Measurements from ENCODE around the gene PSME1. TPM values are rescaled to one million over a fixed set of nuclear protein-coding genes. Genes with fewer than 3 reads are reported as not detected.
A peak's percentile ranks its signal among the peaks of the same experiment; 100 is the strongest.

Gene PSME1
- polyA plus RNA-seq, 1 donor (not counting 4 experiments of a cell fraction or from before 2014, with no cell fraction given): 75.1 TPM

DNA sequence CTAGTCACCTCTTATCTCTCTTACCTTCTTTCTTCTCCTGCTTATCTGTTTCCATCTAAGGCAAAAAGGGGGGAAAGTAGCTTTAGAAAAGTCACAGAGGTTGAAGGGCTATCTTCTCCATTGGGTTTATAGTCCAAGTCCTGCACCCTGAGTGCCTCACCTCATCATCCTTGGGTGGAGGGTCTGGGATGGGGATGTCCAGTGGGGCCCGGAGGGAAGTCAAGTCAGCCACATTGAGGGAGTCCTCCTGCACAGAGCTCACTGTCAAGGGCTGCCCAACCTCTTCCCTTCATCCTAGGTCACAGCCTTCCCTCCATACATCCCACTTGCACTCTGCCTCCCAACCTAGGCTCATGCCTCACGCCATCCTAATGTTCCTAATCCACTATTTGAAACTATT, 9.2 kb downstream of the PSME1 start:
- Histone ChIP-seq H3K9ac (ENCODE audit: control insufficient read depth, extremely low read depth, insufficient read depth, low read length) (peak overlapping the region; percentile 88), H3K27me3 (ENCODE audit: control insufficient read depth, extremely low read depth, insufficient read depth, low read length) (no peaks in the 10 kb centered on the region), H3K4me2 (ENCODE audit: control insufficient read depth, extremely low read depth, insufficient read depth, low read depth, low read length) (peak overlapping the region; percentile 93), H4K20me1 (ENCODE audit: control insufficient read depth, extremely low read depth, insufficient read depth, low read length) (no peaks in the 10 kb centered on the region), H3K79me2 (ENCODE audit: control insufficient read depth, insufficient read depth, low read length) (peaks cover 59% of the 10 kb centered on the region), H3K36me3 (ENCODE audit: control insufficient read depth in 2 of 2, extremely low read depth in 1 of 2, insufficient read depth in 2 of 2, low read length in 2 of 2) (peaks cover 17 to 29% of the 10 kb centered on the region in 2 experiments), H3K9me3 (ENCODE audit: control insufficient read depth, low read depth, low read length) (no peaks in the 10 kb centered on the region), H3K9me1 (ENCODE audit: control insufficient read depth, extremely low read depth, insufficient read depth, low read length) (peaks cover 2% of the 10 kb centered on the region), H3K4me3 (ENCODE audit: control insufficient read depth in 2 of 3, extremely low read depth in 1 of 3, insufficient read depth in 2 of 3, low read depth in 1 of 3, low read length in 3 of 3) (peak overlapping the region in 2 of 3 experiments; percentile 79 to 97), H2AFZ (ENCODE audit: control insufficient read depth, low read length) (no peak overlapping the region), H3K4me1 (ENCODE audit: control insufficient read depth, extremely low read depth, insufficient read depth, low read length) (peaks cover 27% of the 10 kb centered on the region), H3K27ac (ENCODE audit: control insufficient read depth, insufficient read depth, low read length) (peak overlapping the region; percentile 85)
- no peak for FAIRE-seq
- TF ChIP-seq, protein P1, sequence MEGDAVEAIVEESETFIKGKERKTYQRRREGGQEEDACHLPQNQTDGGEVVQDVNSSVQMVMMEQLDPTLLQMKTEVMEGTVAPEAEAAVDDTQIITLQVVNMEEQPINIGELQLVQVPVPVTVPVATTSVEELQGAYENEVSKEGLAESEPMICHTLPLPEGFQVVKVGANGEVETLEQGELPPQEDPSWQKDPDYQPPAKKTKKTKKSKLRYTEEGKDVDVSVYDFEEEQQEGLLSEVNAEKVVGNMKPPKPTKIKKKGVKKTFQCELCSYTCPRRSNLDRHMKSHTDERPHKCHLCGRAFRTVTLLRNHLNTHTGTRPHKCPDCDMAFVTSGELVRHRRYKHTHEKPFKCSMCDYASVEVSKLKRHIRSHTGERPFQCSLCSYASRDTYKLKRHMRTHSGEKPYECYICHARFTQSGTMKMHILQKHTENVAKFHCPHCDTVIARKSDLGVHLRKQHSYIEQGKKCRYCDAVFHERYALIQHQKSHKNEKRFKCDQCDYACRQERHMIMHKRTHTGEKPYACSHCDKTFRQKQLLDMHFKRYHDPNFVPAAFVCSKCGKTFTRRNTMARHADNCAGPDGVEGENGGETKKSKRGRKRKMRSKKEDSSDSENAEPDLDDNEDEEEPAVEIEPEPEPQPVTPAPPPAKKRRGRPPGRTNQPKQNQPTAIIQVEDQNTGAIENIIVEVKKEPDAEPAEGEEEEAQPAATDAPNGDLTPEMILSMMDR (optimal IDR thresholded peaks at IDR 0.05 in 1 of 3, IDR thresholded peaks at IDR 0.05 in 1 of 3, conservative IDR thresholded peaks at IDR 0.05 in 1 of 3; ENCODE audit: extremely low read depth in 1 of 3, insufficient read depth in 2 of 3, low read length in 3 of 3): no peak
- no peak for TF ChIP-seq EZH2 (IDR thresholded peaks at IDR 0.05; ENCODE audit: low read length)
- DNase-seq (ENCODE audit: low read depth, low spot score): no peak
- dilution Hi-C loops (cut with MboI; ENCODE audit: extremely low pct_ligation_motif_present, low sequenced_read_pairs): no loop called here

DNA sequence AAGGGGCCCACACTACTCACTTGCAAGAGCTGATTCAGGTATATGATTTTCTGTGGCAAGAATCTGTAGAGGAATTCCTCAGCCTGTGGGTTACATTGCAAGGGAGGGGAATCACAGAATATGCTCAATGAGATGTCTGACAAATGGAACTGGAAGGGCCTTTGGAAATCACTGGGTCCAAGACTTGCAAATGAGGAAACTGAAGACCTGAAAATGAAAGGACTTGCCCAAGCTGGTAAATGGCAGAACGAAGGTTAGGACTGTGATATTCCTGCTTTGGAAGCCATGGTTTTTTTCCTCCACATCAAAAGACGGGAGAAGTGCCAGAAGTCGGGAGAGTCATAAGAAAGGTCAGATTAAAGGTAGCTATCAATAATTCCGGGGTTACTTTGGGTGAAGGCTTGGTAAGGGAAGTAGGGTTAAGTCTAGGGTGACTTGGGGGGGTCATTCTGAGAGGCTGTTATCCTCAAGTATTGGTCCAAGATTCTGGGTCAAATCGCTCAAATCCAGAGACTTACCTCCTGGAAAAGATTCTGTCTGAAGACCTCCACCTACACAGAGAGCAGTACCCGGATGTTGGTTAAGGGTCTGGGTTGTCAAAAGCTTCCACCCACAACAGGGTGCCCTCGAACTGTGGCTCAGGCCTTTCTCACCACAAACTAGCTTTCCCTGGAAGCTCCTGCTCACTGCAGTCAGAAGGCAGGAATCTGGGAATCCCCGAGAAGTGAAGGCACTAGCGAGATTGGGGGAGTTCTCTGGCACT, 9.9 kb downstream of the PSME1 start:
- Histone ChIP-seq H3K79me2 (ENCODE audit: control insufficient read depth, insufficient read depth, low read length) (peaks cover 59% of the 10 kb centered on the region), H3K27me3 (ENCODE audit: control insufficient read depth, extremely low read depth, insufficient read depth, low read length) (no peaks in the 10 kb centered on the region), H3K36me3 (ENCODE audit: control insufficient read depth in 2 of 2, extremely low read depth in 1 of 2, insufficient read depth in 2 of 2, low read length in 2 of 2) (peaks cover 22 to 35% of the 10 kb centered on the region in 2 experiments), H3K27ac (ENCODE audit: control insufficient read depth, insufficient read depth, low read length) (peak overlapping the region; percentile 85), H3K9me3 (ENCODE audit: control insufficient read depth, low read depth, low read length) (no peaks in the 10 kb centered on the region), H3K9ac (ENCODE audit: control insufficient read depth, extremely low read depth, insufficient read depth, low read length) (peak overlapping the region; percentile 88), H2AFZ (ENCODE audit: control insufficient read depth, low read length) (peak overlapping the region; percentile 72), H3K4me1 (ENCODE audit: control insufficient read depth, extremely low read depth, insufficient read depth, low read length) (peaks cover 27% of the 10 kb centered on the region), H3K4me3 (ENCODE audit: control insufficient read depth in 2 of 3, extremely low read depth in 1 of 3, insufficient read depth in 2 of 3, low read depth in 1 of 3, low read length in 3 of 3) (peak overlapping the region; percentile 79 to 97 (median 82)), H3K9me1 (ENCODE audit: control insufficient read depth, extremely low read depth, insufficient read depth, low read length) (peaks cover 2% of the 10 kb centered on the region), H3K4me2 (ENCODE audit: control insufficient read depth, extremely low read depth, insufficient read depth, low read depth, low read length) (peak overlapping the region; percentile 93), H4K20me1 (ENCODE audit: control insufficient read depth, extremely low read depth, insufficient read depth, low read length) (no peaks in the 10 kb centered on the region)
- FAIRE-seq (no peak), DNase-seq (ENCODE audit: low read depth, low spot score) (no peak)
- dilution Hi-C loops (cut with MboI; ENCODE audit: extremely low pct_ligation_motif_present, low sequenced_read_pairs): no loop called here
- no peak for TF ChIP-seq EZH2 (IDR thresholded peaks at IDR 0.05; ENCODE audit: low read length)
- TF ChIP-seq, protein P1 (optimal IDR thresholded peaks at IDR 0.05 in 1 of 3, IDR thresholded peaks at IDR 0.05 in 1 of 3, conservative IDR thresholded peaks at IDR 0.05 in 1 of 3; ENCODE audit: extremely low read depth in 1 of 3, insufficient read depth in 2 of 3, low read length in 3 of 3): no peak

All from keratinocyte (primary cell).